PFSK-1 (cell line): ENCODE results near the gene AVL9.

ENCODE experiments used
- POLR2AphosphoS5 ChIP-seq: IDR thresholded peaks from 2 replicates; pipeline ENCODE4 v1.6.1; 2012; ENCODE audit warnings: low read depth, mild to moderate bottlenecking, control low read depth, low read length, moderate library complexity
- TAF1 ChIP-seq: IDR thresholded peaks from 2 replicates; pipeline ENCODE4 v1.6.1; 2012; ENCODE audit warnings: low read length, control low read depth, borderline replicate concordance; ENCODE audit not compliant: insufficient read depth

- TF ChIP-seq TAF1 = no peak
- TF ChIP-seq POLR2AphosphoS5 = no peak
Measured at GRCh38 chr7:32502728-32503127, 7.4 kb downstream of the AVL9 start.
